ENCODE measurements around the gene DDAH1.
A peak's percentile ranks its signal among the peaks of the same experiment; 100 is the strongest.
"Not testable (repeated sequence)": the region's sequence is repeated elsewhere in the genome, so short reads cannot be mapped to it uniquely, and the experiment has no call there.

The DDAH1 gene

DNA sequence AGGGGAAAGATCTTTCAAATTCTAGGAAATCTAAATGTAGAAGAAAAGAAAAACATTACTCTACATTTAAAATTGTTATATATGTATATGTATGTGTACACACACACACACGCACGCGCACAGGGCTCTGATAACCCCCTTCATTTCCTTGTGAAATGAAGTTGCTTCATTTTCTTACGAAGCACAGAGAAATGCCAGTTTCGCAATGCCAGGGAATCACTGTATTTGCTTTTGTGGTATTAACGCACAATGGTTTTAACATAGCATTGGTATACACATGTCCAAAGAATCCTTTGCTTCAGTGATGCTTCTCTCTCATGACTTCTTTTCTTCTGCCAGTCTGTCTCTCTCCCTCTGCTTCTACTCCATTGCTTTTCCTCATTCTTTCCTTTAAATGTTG lies 8.4 kb upstream of the DDAH1 start:
- H3K4me3 ChIP-seq (ENCODE audit: low read length), result no peak overlapping the region
- TF ChIP-seq CTCF (IDR thresholded peaks at IDR 0.05; ENCODE audit: insufficient read depth, low read depth, low read length, missing control alignments), result no peak
- DNase-seq (ENCODE audit: low read depth), result peak; percentile 98

DNA sequence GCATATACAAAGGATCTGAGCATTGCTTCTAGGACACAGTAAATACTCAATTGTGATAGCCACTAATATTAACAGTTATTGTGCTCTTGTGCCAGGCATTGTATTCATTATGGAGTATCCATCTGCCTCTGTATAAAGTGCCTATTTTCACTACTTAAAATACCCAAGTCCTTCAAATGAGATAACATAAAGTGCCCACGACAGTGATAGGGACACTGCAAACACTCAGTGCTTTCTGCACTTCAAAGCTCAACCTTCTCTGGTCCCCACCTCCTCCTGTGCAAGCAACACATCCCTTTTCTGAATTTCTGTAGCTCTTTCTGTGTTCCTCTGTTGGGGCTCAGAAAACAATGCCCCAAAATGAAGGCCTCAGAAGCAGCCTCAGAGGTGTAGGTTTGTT lies 6.6 kb upstream of the DDAH1 start:
- no peak overlapping the region for H3K4me3 ChIP-seq (ENCODE audit: low read length)
- TF ChIP-seq CTCF (IDR thresholded peaks at IDR 0.05; ENCODE audit: insufficient read depth, low read depth, low read length, missing control alignments), result no peak
- no peak for DNase-seq (ENCODE audit: low read depth)

DNA sequence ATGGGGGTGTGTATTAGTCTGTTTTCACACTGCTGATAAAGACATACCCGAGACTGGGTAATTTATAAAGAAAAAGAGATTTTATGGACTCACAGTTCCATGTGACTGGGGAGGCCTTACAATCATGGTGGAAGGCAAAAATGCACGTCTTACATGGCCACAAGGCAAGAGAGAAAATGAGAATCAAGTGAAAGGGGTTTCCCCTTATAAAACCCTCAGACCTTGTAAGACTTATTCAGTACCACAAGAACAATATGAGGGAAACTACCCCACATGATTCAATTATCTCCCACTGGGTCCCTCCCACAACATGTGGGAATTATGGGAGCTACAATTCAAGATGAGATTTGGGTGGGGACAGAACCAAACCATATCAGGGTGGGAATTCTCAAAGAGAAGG lies 5.2 kb upstream of the DDAH1 start:
- not testable (repeated sequence) for DNase-seq (ENCODE audit: low read depth); H3K4me3 ChIP-seq (ENCODE audit: low read length)

DNA sequence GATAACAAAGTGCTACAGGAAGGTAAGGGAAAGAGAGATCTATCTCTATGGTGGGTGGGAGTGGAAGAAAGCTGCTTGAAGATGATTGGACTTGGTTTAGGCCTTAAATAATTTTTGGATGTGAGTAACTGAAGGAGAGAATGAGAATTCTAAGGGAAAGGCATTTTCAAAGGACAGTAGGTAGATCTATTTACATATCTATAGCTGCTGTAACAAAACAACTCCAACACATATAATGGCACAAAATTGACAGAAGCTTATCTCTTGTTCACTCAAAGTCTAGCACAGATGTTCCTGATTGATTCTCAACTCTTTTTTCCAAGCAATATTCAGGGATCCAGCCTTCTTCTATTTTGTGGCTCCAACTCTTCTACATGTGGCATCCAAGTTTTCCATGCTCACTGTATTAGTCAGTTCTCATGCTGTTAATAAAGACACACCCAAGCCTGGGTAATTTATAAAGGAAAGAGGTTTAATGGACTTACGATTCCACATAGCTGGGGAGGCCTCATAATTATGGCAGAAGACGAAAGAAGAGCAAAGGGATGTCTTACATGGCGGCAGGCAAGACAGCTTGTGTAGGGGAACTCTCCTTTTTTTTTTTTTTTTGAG lies 3.1 kb upstream of the DDAH1 start:
- no peak for TF ChIP-seq CTCF (IDR thresholded peaks at IDR 0.05; ENCODE audit: insufficient read depth, low read depth, low read length, missing control alignments)
- DNase-seq (ENCODE audit: low read depth), result no peak

DNA sequence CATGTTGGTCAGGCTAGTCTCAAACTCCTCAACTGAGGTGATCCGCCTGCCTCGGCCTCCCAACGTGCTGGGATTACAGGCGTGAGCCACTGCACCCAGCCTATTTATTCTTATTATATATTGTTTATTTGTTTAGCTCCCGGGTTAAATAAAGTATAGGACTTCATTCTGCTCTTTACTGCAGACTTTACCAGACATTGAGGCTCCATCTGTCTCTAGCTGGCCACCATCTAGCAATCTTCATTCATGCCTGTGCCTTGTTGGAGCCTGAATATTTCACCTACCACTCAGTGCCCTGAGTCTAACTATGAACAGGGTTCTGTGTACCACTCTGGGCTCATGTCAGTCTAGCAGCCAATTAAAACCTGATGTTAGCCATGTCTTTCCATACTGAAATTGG lies 2.1 kb upstream of the DDAH1 start:
- H3K4me3 ChIP-seq (ENCODE audit: low read length), result no peak overlapping the region
- no peak for TF ChIP-seq CTCF (IDR thresholded peaks at IDR 0.05; ENCODE audit: insufficient read depth, low read depth, low read length, missing control alignments)
- no peak for DNase-seq (ENCODE audit: low read depth)

More for the DNA sequence above, 3.1 kb upstream of the DDAH1 start:
- no peak overlapping the region for H3K4me3 ChIP-seq (ENCODE audit: low read length)

DNA sequence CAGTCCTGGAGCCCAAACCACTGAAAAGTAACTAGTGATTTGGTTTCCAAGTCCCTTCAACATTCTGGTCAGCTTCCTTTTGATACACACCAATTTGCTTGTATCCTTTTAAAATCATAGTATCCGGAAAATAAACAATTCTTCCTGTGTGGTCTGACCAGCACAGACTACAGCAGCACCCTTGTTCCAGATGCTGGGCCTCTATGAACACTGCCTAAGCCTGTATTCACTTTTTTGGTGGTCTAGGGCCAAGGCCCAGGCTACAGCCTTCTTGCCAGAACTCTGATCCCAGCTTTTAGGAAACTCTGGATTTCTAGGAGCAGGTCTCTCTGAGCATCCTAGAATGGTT lies 801 bp upstream of the DDAH1 start:
- H3K4me3 ChIP-seq (ENCODE audit: low read length), result no peak overlapping the region
- no peak for TF ChIP-seq CTCF (IDR thresholded peaks at IDR 0.05; ENCODE audit: insufficient read depth, low read depth, low read length, missing control alignments)
- DNase-seq (ENCODE audit: low read depth), result no peak

DNA sequence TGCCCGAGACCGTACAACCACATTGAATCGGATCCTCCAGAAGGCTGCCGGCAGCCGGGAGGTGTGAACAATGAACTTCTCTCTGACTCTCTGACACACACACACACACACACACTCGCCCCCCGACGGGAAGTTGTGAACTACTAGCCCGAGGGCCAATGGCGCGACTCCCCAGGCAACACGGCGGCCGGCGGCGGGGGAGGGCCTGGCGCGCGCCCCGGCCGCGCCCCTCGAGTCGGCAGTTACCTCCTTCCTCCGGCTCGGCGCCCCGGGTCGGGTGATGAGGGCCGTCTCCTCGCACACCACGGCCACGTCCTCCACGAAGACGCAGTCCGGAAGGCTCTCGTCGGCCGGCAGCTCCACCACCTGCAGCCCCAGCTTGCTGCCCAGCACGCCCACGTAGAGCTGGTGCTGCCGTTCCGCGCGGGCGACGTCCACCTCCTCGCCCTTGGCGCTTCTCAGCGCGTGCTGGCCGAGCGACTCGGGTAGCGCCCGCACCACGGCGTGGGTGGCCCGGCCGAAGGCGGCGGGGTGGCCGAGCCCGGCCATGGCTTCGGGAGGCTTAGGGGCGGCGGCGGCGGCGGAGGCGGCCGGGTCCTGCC lies 361 bp downstream of the DDAH1 start:
- H3K4me3 ChIP-seq (ENCODE audit: low read length), result peak overlapping the region; percentile 47

More for the DNA sequence above, 361 bp downstream of the DDAH1 start:
- peak; percentile 41 for DNase-seq (ENCODE audit: low read depth)
- TF ChIP-seq CTCF (IDR thresholded peaks at IDR 0.05; ENCODE audit: insufficient read depth, low read depth, low read length, missing control alignments), result no peak

Measured in epithelial cell of esophagus (primary cell).